ENCODE data around the gene NR2F1-AS1.

DNA sequence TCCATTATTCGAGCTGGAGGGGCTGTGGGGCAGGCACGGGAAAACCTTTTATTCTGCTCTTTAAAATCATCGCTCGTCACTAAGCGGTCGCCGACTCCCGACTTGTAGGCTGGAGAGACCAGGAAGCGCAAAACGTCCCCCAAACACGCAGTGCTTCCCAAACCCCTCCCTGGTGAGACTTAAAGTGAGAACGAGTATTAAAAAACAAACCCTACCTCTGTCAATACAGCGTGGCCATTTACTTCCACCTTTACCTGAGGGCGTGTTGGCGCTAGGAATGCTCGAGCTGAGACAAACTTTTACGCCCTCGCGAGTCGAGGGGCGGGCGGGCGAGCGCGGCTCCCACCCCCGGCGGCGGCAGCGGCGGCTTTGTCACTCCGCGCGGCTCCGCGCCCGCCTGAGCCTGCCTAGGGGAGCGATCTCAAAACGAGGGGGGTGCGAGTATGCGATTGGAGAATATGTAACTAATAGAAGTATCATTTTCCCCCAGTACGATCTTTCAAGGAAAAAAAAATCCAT, at the start of gene NR2F1-AS1:
- TF ChIP-seq TAF1 (IDR thresholded peaks at IDR 0.05; ENCODE audit: borderline replicate concordance, insufficient read depth, low read length) (no peak), POLR2AphosphoS5 (IDR thresholded peaks at IDR 0.05; ENCODE audit: low read depth, low read length) (no peak), SIN3A (IDR thresholded peaks at IDR 0.05; ENCODE audit: borderline replicate concordance, insufficient read depth, low read length) (no peak), REST (IDR thresholded peaks at IDR 0.05; ENCODE audit: insufficient read depth in 1 of 2, low read depth in 2 of 2, low read length in 2 of 2) (no peak)
